Naive thymus-derived CD4-positive, alpha-beta T cell (primary cell): Measurements from ENCODE around the gene DIAPH2. TPM values are rescaled to one million over a fixed set of nuclear protein-coding genes. Genes with fewer than 3 reads are reported as not detected.
A peak's percentile ranks its signal among the peaks of the same experiment; 100 is the strongest.

ENCODE experiments used
- ATAC-seq: fragments of 150-1000 bp; cut with Tn5 transposase; 2 replicates; pipeline ENCODE4 v1.10.0; 2021; ENCODE audit warnings: mild to moderate bottlenecking, moderate library complexity
- CTCF ChIA-PET: fragments of 350-600 bp; sonication (Branson Sonifier 250); formaldehyde crosslinking; loops from one replicate; lab custom pipeline; 2021; ENCODE audit warnings: antibody characterized with exemption; lab: Charles Lee
- POLR2A ChIA-PET: fragments of 350-600 bp; sonication (Branson Sonifier 250); formaldehyde crosslinking; loops from one replicate; lab custom pipeline; 2021; ENCODE audit warnings: antibody characterized with exemption, inconsistent platforms; lab: Charles Lee
- DNase-seq, 9 donors: peaks; one replicate each; pipeline versions ENCODE4 v3.0.0 to v3.0.0-alpha.2; 2020 to 2022; ENCODE audit warnings: mixed read lengths in 1 of 9
- H3K27ac ChIP-seq: one replicate; pipeline ENCODE4 v1.7.0; 2013; ENCODE audit warnings: mild to moderate bottlenecking, low read depth, low read length, moderate library complexity
- H3K27me3 ChIP-seq, 2 donors: one replicate each; pipeline ENCODE4 v1.7.0; 2013; ENCODE audit warnings: low read length in 2 of 2, mild to moderate bottlenecking in 2 of 2, moderate library complexity in 2 of 2; ENCODE audit not compliant: control insufficient read depth in 2 of 2, insufficient read depth in 2 of 2
- H3K36me3 ChIP-seq, 3 experiments: 1 replicate in 2 of 3; 2 replicates in 1 of 3; pipeline ENCODE4 v1.7.0; 2013; ENCODE audit warnings: low read length in 3 of 3, mild to moderate bottlenecking in 3 of 3, moderate library complexity in 1 of 3; ENCODE audit not compliant: insufficient read depth in 3 of 3, control insufficient read depth in 2 of 3
- H3K4me1 ChIP-seq, 2 donors: one replicate each; pipeline ENCODE4 v1.7.0; 2013; ENCODE audit warnings: low read length in 2 of 2, mild to moderate bottlenecking in 2 of 2, moderate library complexity in 1 of 2; ENCODE audit not compliant: control insufficient read depth in 2 of 2, insufficient read depth in 2 of 2
- H3K4me3 ChIP-seq: 2 replicates; pipeline ENCODE4 v1.7.0; 2013; ENCODE audit warnings: mild to moderate bottlenecking, low read length
- H3K9me3 ChIP-seq, 3 experiments: 1 replicate in 2 of 3; 2 replicates in 1 of 3; pipeline ENCODE4 v1.7.0; 2013; ENCODE audit warnings: low read length in 3 of 3; ENCODE audit not compliant: control insufficient read depth in 2 of 3
- H3K27ac Mint-ChIP-seq, 9 donors: one replicate each; pipeline ENCODE4 v1.8.0; 2020 to 2022; ENCODE audit warnings: mixed read lengths in 9 of 9, mild to moderate bottlenecking in 8 of 9, moderate library complexity in 5 of 9, inconsistent platforms in 2 of 9
- H3K27me3 Mint-ChIP-seq, 5 donors: one replicate each; pipeline ENCODE4 v1.8.0; 2021 to 2022; ENCODE audit warnings: mixed read lengths in 5 of 5, mild to moderate bottlenecking in 1 of 5
- H3K36me3 Mint-ChIP-seq, 5 donors: one replicate each; pipeline ENCODE4 v1.8.0; 2020 to 2022; ENCODE audit warnings: mixed read lengths in 5 of 5, mild to moderate bottlenecking in 3 of 5, inconsistent platforms in 1 of 5
- H3K4me1 Mint-ChIP-seq, 7 donors: one replicate each; pipeline ENCODE4 v1.8.0; 2020 to 2022; ENCODE audit warnings: mixed read lengths in 7 of 7, mild to moderate bottlenecking in 3 of 7, inconsistent platforms in 1 of 7
- H3K4me3 Mint-ChIP-seq, 10 donors: one replicate each; pipeline ENCODE4 v1.8.0; 2020 to 2022; ENCODE audit warnings: mild to moderate bottlenecking in 10 of 10, mixed read lengths in 10 of 10, moderate library complexity in 6 of 10, inconsistent platforms in 2 of 10
- H3K9me3 Mint-ChIP-seq, 11 donors: one replicate each; pipeline ENCODE4 v1.8.0; 2020 to 2022; ENCODE audit warnings: mixed read lengths in 11 of 11, mild to moderate bottlenecking in 4 of 11, inconsistent platforms in 1 of 11, moderate library complexity in 1 of 11
- intact Hi-C, 2 donors: fragments of 100-400 bp; cut with micrococcal nuclease; formaldehyde crosslinking; loops; one replicate each; pipeline ENCODE4 v1.15.1; 2023
- polyA plus RNA-seq, 2 donors: library from polyadenylated mRNA; unstranded; fragments of 300-500 nt; fragmentation: Illumina TruSeq; gene quantifications; one replicate each; pipeline ENCODE4 v1.2.3, GENCODE V29; 2021
- total RNA-seq, 6 experiments: library from RNA in 5 of 6; stranded (reverse) in 5 of 6; gene quantifications; 1 replicate in 5 of 6; 2 replicates in 1 of 6; pipeline ENCODE4 v1.2.3 and lab custom pipeline; 2021 to 2026

Gene DIAPH2
- total and polyA plus RNA-seq, 7 experiments from 2014 or later, result 4.2 to 23.9 (median 6.9) TPM

DNA sequence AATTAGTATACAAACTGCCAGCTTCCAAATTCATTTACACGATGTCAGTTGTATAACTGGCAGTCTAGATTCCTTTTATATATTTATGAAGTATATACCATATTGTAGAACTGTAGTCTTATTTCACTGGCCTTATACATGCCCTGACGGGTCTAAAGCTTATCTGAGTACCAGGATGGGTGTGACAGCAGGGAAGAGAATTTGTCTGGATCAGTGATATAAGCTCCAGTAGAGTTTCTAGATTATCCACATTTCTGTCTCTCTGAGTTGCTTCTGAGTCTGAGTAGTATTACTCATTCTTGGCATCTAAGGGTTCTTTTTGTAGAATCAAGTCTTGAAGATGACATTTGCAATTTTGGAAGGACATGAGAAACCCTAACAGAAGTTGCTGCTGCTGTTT, 300.4 kb downstream of the DIAPH2 start:
- no peak overlapping the region for H3K27ac ChIP-seq
- Mint-ChIP-seq H3K4me1 (no peaks in the 10 kb centered on the region), H3K27me3 (no peaks in the 10 kb centered on the region), H3K4me3 (no peak overlapping the region), H3K9me3 (no peaks in the 10 kb centered on the region), H3K27ac (no peak overlapping the region), H3K36me3 (no peaks in the 10 kb centered on the region)
- no peaks in the 10 kb centered on the region for H3K36me3 ChIP-seq
- POLR2A ChIA-PET, result no interaction called here
- intact Hi-C loops, result no loop called here
- H3K27me3 ChIP-seq, result no peaks in the 10 kb centered on the region
- no peak for DNase-seq
- ATAC-seq, result no peak
- H3K4me1 ChIP-seq, result no peaks in the 10 kb centered on the region
- H3K4me3 ChIP-seq, result no peak overlapping the region
- CTCF ChIA-PET, result no interaction called here
- H3K9me3 ChIP-seq, result no peaks in the 10 kb centered on the region

DNA sequence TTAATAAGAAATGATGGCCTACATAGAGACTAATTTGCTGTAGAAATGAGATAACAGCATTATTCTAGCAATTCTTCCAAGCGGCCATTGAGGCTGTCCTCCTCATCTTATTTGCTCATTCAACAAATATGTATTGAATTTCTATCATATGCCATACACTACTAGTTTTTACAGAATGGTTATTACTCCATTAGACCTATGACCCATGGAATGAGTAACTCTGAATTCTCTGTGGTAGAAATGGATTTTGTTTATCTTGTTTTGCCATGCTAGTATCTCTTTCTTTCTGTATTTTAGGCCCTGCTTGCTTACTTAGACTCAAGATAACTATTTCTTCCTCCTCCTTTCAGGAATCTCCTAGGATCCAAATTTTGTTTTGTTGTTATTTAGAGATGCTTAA, 302.6 kb downstream of the DIAPH2 start:
- ChIA-PET POLR2A (no interaction called here), CTCF (no interaction called here)
- ATAC-seq (no peak), DNase-seq (no peak)
- H3K9me3 ChIP-seq, result no peaks in the 10 kb centered on the region
- no peaks in the 10 kb centered on the region for H3K4me1 ChIP-seq
- H3K4me1 Mint-ChIP-seq, result no peaks in the 10 kb centered on the region
- no peaks in the 10 kb centered on the region for H3K36me3 Mint-ChIP-seq
- no peak overlapping the region for H3K4me3 Mint-ChIP-seq
- no peaks in the 10 kb centered on the region for H3K27me3 ChIP-seq
- no peaks in the 10 kb centered on the region for H3K9me3 Mint-ChIP-seq
- H3K27ac ChIP-seq, result no peak overlapping the region
- H3K4me3 ChIP-seq, result no peak overlapping the region
- intact Hi-C loops, result no loop called here
- no peak overlapping the region for H3K27ac Mint-ChIP-seq
- H3K36me3 ChIP-seq, result no peaks in the 10 kb centered on the region
- no peaks in the 10 kb centered on the region for H3K27me3 Mint-ChIP-seq

- Mint-ChIP-seq H3K4me3 (no peak overlapping the region), H3K4me1 (peaks cover 0 to 1% (median 0%) of the 10 kb centered on the region in 7 donors), H3K27me3 (no peaks in the 10 kb centered on the region), H3K9me3 (peaks cover 0 to 7% (median 0%) of the 10 kb centered on the region in 11 donors), H3K36me3 (peaks cover 0 to 10% (median 0%) of the 10 kb centered on the region in 5 donors), H3K27ac (no peak overlapping the region)
- Histone ChIP-seq H3K36me3 (no peaks in the 10 kb centered on the region), H3K27me3 (no peaks in the 10 kb centered on the region), H3K27ac (no peak overlapping the region), H3K9me3 (no peaks in the 10 kb centered on the region), H3K4me3 (no peak overlapping the region), H3K4me1 (no peaks in the 10 kb centered on the region)
- ChIA-PET CTCF (no interaction called here), POLR2A (no interaction called here)
- intact Hi-C loops, result no loop called here
- DNase-seq (no peak), ATAC-seq (no peak)
Measured at GRCh38 chrX:96989830-96990571, 305.4 kb downstream of the DIAPH2 start.

DNA sequence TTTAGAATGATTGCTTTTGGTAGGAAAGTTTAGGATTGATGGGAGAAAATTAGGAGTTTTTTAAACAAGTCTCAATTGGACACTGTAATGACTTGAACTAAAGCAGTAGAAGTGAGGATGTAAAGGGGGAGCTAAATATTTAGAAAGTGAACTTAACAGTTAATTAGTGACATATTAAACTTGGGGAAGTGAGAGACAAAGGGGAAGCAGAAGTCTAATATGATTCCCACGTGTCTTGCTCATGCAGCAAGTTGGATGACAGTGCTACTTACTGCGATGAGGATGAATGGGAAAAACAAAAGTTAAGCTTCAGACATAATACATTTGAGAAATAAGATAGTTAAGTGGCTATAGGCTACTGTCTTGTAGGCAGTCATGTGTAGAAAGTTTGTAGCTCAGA, 309.5 kb downstream of the DIAPH2 start:
- POLR2A ChIA-PET, result no interaction called here

DNA sequence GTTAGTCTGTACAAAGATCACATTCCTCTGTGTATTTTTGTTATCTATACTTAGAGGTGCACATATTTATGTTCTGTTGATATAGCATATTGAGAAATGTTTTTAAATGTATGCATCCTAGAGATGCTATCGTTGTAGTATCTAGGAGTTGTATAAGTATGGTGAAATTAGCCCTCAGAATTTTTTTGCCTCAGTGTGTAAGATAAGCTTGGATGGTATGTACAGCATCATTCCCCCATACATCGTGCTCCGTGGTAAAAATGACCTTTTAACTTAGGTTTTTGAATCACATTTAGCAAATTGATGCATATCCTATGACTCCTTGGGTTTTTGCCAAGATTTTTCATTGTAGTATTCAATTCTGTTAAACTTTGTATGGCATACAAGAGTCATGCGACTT, 312.6 kb downstream of the DIAPH2 start:
- Mint-ChIP-seq H3K9me3 (peaks cover 0 to 7% (median 0%) of the 10 kb centered on the region in 11 donors), H3K27me3 (no peaks in the 10 kb centered on the region), H3K36me3 (peaks cover 0 to 16% (median 6%) of the 10 kb centered on the region in 5 donors), H3K4me1 (peaks cover 0 to 1% (median 0%) of the 10 kb centered on the region in 7 donors), H3K4me3 (no peak overlapping the region), H3K27ac (no peak overlapping the region)
- Histone ChIP-seq H3K4me3 (no peak overlapping the region), H3K27ac (no peak overlapping the region), H3K9me3 (no peaks in the 10 kb centered on the region), H3K4me1 (no peaks in the 10 kb centered on the region), H3K27me3 (no peaks in the 10 kb centered on the region), H3K36me3 (no peaks in the 10 kb centered on the region)
- ChIA-PET POLR2A (no interaction called here), CTCF (no interaction called here)
- intact Hi-C loops, result no loop called here
- DNase-seq (no peak), ATAC-seq (no peak)

More for the DNA sequence above, 309.5 kb downstream of the DIAPH2 start:
- Histone ChIP-seq H3K4me3 (no peak overlapping the region), H3K4me1 (no peaks in the 10 kb centered on the region), H3K9me3 (no peaks in the 10 kb centered on the region), H3K27ac (no peak overlapping the region), H3K36me3 (no peaks in the 10 kb centered on the region), H3K27me3 (no peaks in the 10 kb centered on the region)
- no peak overlapping the region for H3K4me3 Mint-ChIP-seq
- peaks cover 0 to 10% (median 0%) of the 10 kb centered on the region in 5 donors for H3K36me3 Mint-ChIP-seq
- H3K9me3 Mint-ChIP-seq, result peaks cover 0 to 7% (median 0%) of the 10 kb centered on the region in 11 donors
- no peak for DNase-seq
- peak; percentile 32 for ATAC-seq
- peak overlapping the region in 1 of 9 donors; percentile 41 for H3K27ac Mint-ChIP-seq
- intact Hi-C loops, result no loop called here
- H3K27me3 Mint-ChIP-seq, result no peaks in the 10 kb centered on the region
- CTCF ChIA-PET, result no interaction called here
- H3K4me1 Mint-ChIP-seq, result peaks cover 0 to 1% (median 0%) of the 10 kb centered on the region in 7 donors

DNA sequence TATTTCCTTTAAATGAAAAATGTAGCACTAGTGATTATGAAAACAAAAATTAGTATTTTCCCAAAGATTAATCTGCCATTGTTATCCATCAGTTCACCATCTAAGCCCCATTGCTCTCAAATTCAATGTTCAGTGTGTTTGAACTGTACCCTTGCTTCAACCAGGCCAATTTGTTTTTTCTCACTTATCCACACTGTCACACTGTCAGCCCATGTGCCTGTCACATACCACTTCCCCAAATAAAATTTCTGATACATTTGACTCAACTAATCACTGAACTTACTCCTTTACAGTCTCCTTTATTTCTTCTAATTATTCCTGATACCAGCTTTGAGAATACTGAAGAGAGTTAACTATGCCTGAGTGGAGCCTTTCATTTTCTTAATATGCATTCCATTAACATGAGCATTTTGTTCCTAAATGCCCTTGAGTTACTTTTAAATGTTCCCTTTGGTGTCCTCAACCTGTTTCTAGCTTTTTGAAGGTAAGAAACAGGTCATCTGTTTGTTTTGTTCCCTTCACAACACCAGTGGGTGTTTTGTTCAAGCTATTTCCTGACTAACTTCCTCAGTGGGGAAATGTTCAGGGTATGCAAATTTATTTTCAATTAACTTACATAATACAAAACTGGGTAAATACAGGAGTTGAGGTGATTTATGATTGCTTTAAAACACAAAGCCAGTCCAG, 316.2 kb downstream of the DIAPH2 start:
- Mint-ChIP-seq H3K4me3 (no peak overlapping the region), H3K36me3 (peaks cover 0 to 13% (median 6%) of the 10 kb centered on the region in 5 donors), H3K4me1 (no peaks in the 10 kb centered on the region), H3K27ac (no peak overlapping the region), H3K9me3 (peaks cover 0 to 6% (median 0%) of the 10 kb centered on the region in 11 donors), H3K27me3 (no peaks in the 10 kb centered on the region)
- no peaks in the 10 kb centered on the region for H3K36me3 ChIP-seq
- DNase-seq (no peak), ATAC-seq (no peak)
- no peak overlapping the region for H3K4me3 ChIP-seq
- intact Hi-C loops, result no loop called here
- H3K9me3 ChIP-seq, result no peaks in the 10 kb centered on the region
- no peak overlapping the region for H3K27ac ChIP-seq
- CTCF ChIA-PET, result no interaction called here
- H3K27me3 ChIP-seq, result no peaks in the 10 kb centered on the region
- POLR2A ChIA-PET, result no interaction called here
- no peaks in the 10 kb centered on the region for H3K4me1 ChIP-seq
